Lower lobe of right lung (tissue), 2 donors: Measurements from ENCODE around the gene GPX4. TPM values are rescaled to one million over a fixed set of nuclear protein-coding genes. Genes with fewer than 3 reads are reported as not detected.
A peak's percentile ranks its signal among the peaks of the same experiment; 100 is the strongest.

Experiments
- ATAC-seq, 2 donors: fragments of 200-7000 bp; cut with Tn5 transposase; one replicate each; pipeline ENCODE4 v1.9.1; 2020 to 2022; ENCODE audit warnings: mild to moderate bottlenecking in 2 of 2, moderate library complexity in 2 of 2
- DNase-seq: peaks from one replicate; pipeline ENCODE4 v3.0.0-alpha.2; 2020
- H3K27ac ChIP-seq: fragments of 200-600 bp; one replicate; pipeline ENCODE4 v1.8.0; 2022
- H3K27me3 ChIP-seq: fragments of 200-600 bp; one replicate; pipeline ENCODE4 v1.8.0; 2022; ENCODE audit warnings: low read depth
- H3K36me3 ChIP-seq: fragments of 200-600 bp; one replicate; pipeline ENCODE4 v1.8.0; 2022; ENCODE audit warnings: mild to moderate bottlenecking
- H3K4me1 ChIP-seq: fragments of 200-600 bp; one replicate; pipeline ENCODE4 v1.8.0; 2022
- H3K4me3 ChIP-seq: fragments of 200-600 bp; one replicate; pipeline ENCODE4 v1.8.0; 2022; ENCODE audit warnings: mild to moderate bottlenecking
- H3K9me3 ChIP-seq: fragments of 200-600 bp; one replicate; pipeline ENCODE4 v1.8.0; 2022
- CTCF ChIP-seq: fragments of 200-600 bp; IDR thresholded peaks from one replicate; pipeline ENCODE4 v1.8.0; 2022; ENCODE audit warnings: antibody characterized with exemption, mild to moderate bottlenecking
- intact Hi-C: fragments of 100-400 bp; cut with DNase I; formaldehyde crosslinking; loops from one replicate; pipeline ENCODE4 v1.11.0; 2022
- total RNA-seq: library from RNA; stranded (reverse); fragmentation: NEBNext Ultra II Directional; extraction: Animal tissue kit (Norgen Biotek cat#: 25700); gene quantifications from one replicate; pipeline ENCODE4 v1.2.1, GENCODE V29; 2021
- donor health status: DM: no; HTN: yes; CAD: no; lungs with severe emphysema.

Gene GPX4
- total RNA-seq, 1 donor from 2014 or later: 378 TPM

- Histone ChIP-seq H3K27ac (no peak overlapping the region), H3K4me3 (no peak overlapping the region), H3K27me3 (no peaks in the 10 kb centered on the region), H3K36me3 (peaks cover 46% of the 10 kb centered on the region), H3K9me3 (no peaks in the 10 kb centered on the region), H3K4me1 (peaks cover 15% of the 10 kb centered on the region)
- ATAC-seq (peak in 1 of 2 donors; percentile 2), DNase-seq (no peak)
- intact Hi-C loops: no loop called here
- TF ChIP-seq CTCF: no peak
These were observed 36.7 kb downstream of the GPX4 start for GRCh38 chr19:1140272-1141027.

GRCh38 chr19:1141944-1142343, 38.1 kb downstream of the GPX4 start:
- no peak for DNase-seq
- intact Hi-C loops: no loop called here
- H3K36me3 ChIP-seq: peaks cover 51% of the 10 kb centered on the region
- ATAC-seq: peak; percentile 49 to 72
- no peak overlapping the region for H3K4me3 ChIP-seq
- TF ChIP-seq CTCF: no peak
- H3K27me3 ChIP-seq: no peaks in the 10 kb centered on the region
- no peaks in the 10 kb centered on the region for H3K9me3 ChIP-seq
- H3K4me1 ChIP-seq: no peaks in the 10 kb centered on the region
- H3K27ac ChIP-seq: no peak overlapping the region

GRCh38 chr19:1143828-1144399, 40.1 kb downstream of the GPX4 start:
- no peak overlapping the region for H3K27ac ChIP-seq
- H3K36me3 ChIP-seq: peaks cover 60% of the 10 kb centered on the region
- no peak overlapping the region for H3K4me3 ChIP-seq
- DNase-seq (no peak), ATAC-seq (no peak)
- no peak for TF ChIP-seq CTCF
- H3K4me1 ChIP-seq: peaks cover under 1% of the 10 kb centered on the region
- H3K27me3 ChIP-seq: no peaks in the 10 kb centered on the region
- H3K9me3 ChIP-seq: no peaks in the 10 kb centered on the region
- intact Hi-C loops: no loop called here

GRCh38 chr19:1144741-1145140, 40.9 kb downstream of the GPX4 start:
- ATAC-seq (no peak), DNase-seq (no peak)
- peaks cover 61% of the 10 kb centered on the region for H3K36me3 ChIP-seq
- H3K9me3 ChIP-seq: no peaks in the 10 kb centered on the region
- H3K27ac ChIP-seq: no peak overlapping the region
- peaks cover 9% of the 10 kb centered on the region for H3K4me1 ChIP-seq
- intact Hi-C loops: no loop called here
- no peak overlapping the region for H3K4me3 ChIP-seq
- H3K27me3 ChIP-seq: no peaks in the 10 kb centered on the region
- TF ChIP-seq CTCF: no peak

GRCh38 chr19:1145635-1146411, 42.0 kb downstream of the GPX4 start:
- ATAC-seq: no peak
- TF ChIP-seq CTCF: no peak
- Histone ChIP-seq H3K4me1 (peaks cover 20% of the 10 kb centered on the region), H3K27me3 (no peaks in the 10 kb centered on the region), H3K9me3 (no peaks in the 10 kb centered on the region), H3K27ac (no peak overlapping the region), H3K36me3 (peaks cover 67% of the 10 kb centered on the region), H3K4me3 (no peak overlapping the region)
- no peak for DNase-seq
- intact Hi-C loops: no loop called here
